HG02884 (cell line): Measurements from ENCODE around the gene MACROH2A1.

Source experiments
- ATAC-seq: cut with Tn5 transposase; IDR thresholded peaks from one replicate; pipeline ENCODE4 v1.9.1; 2021; ENCODE audit warnings: mild to moderate bottlenecking, moderate library complexity; ENCODE audit not compliant: unreplicated experiment

The MACROH2A1 gene

DNA sequence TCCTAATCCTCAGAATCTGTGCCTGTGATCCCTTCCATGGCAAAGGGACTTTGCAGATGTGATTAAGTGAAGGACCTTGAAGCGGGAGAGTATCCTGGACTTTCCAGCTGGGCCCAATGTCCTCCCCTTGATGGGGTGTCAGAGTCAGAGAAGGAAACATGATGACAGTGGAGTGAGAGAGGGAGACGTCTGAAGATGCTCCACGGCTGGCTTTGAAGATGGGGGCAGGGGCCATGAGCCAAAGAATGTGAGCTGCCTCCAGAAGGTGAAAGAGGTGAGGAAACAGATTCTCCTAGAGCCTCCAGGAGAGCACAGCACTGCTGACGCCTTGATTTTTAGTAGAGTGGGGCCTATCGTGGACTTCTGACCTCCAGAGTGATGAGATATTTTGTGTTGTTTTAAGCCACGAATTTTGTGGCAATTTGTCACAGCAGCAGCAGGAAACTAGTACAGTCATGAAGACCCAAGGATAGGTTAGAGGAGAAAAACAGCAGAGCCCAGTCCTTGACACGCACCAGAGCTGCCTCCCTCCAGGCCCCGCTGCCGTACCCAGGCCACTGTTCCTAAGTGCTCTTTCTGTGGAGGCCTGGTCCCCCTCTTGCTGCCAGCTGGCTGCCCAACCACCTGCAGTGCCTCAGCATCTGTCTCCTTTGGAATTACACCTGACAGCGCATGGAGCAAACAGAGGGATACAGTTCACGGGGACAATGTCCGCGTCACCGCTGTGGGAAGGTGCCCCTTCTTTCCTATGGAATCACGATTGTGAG lies 78.1 kb downstream of the MACROH2A1 start:
- ATAC-seq: no peak

DNA sequence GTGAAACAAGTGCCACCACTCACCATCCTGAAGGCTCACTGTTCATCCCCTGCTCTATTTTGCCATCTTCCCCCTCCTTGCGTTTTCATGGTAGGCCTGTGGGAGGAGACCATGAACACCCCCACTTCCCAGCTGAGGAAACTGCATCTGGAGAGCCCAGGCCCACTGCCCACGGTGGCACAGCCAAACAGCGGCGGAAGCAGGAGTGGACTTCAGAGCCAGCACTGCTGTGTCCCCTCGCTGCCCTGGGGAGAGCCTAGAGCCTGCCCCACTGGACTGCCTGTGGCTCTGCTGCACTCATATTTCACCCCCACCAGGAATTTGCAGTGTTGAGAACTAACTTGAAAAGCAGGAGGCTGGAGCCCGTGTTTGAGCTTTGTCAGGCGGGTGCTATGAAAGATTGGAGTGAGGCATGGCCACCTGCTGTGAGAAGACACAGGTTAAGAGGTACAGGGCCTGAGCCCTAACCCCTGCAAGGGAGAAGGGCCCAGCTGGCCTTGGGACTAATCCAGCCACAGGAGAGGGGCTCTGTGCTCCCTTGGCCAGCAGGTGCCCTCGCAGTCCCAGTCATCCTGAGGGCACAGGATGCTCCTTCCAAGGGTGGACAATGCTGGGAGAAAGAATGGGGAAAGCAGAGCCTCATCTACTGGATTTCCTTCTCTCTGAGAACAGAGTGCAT lies 79.0 kb downstream of the MACROH2A1 start:
- no peak for ATAC-seq

DNA sequence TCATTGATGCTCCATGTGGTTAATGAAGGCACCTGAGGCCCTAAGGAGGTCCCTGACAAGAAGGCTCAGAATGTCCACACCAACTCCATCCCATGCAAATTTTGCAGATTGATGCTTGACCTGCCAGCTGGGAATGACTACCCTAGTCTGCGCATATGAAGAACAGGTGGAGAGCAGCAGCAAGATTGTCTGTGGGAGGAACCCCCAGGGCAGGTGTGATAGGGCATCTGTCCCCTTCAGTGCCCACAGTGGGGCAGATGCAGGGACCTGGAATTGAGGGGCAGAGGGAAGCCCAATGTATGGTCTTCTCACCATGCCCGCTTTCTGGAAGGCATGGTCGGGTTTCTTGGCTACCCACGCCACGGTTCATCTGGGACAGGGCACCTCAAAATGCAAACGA lies 79.6 kb downstream of the MACROH2A1 start:
- ATAC-seq: no peak

GRCh38 chr5:135318924-135319323 lies 80.1 kb downstream of the MACROH2A1 start:
- no peak for ATAC-seq

DNA sequence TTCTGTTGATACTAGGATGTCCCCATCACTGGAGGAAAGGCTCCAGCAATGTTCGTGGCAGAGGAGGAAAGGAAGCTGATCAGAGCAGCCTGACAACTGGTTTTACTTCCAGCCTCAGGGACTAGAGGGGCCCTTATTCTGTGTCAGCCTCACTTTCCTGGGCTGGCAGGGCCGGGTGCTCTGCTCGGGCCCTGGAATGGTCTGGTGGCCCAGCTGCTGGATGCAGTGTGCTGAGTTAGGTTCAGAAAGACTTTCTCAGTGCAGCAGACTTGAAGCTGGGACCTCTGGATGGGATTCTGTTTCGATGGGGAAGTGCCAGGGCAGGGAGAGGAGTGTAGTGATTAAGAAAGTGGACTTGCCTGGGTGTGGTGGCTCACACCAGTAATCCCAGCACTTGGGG lies 81.0 kb downstream of the MACROH2A1 start:
- no peak for ATAC-seq

- ATAC-seq: no peak
These were observed 81.7 kb downstream of the MACROH2A1 start for GRCh38 chr5:135317286-135317685.

GRCh38 chr5:135315386-135315785 lies 83.6 kb downstream of the MACROH2A1 start:
- no peak for ATAC-seq

DNA sequence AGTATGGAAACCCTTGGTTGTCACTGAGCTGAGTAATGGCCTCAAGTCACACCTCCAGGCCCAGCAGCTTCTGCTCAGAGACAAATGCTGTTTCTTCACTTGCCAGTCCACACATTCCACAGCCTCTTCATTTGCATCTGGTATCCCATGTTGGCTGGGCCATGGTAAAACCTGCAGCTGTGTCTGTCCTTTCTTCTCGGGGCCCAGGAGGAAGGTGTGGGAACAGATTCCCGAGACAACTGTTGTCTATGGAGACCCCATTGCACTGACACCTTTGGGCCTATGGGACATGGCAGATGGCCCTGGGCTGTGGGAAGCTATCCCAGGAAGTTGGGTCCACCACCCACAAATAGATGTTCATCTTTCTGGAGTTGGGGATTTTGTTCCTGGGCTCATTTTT lies 85.1 kb downstream of the MACROH2A1 start:
- ATAC-seq: no peak

- no peak for ATAC-seq
These were observed 85.6 kb downstream of the MACROH2A1 start for GRCh38 chr5:135313405-135313804.

DNA sequence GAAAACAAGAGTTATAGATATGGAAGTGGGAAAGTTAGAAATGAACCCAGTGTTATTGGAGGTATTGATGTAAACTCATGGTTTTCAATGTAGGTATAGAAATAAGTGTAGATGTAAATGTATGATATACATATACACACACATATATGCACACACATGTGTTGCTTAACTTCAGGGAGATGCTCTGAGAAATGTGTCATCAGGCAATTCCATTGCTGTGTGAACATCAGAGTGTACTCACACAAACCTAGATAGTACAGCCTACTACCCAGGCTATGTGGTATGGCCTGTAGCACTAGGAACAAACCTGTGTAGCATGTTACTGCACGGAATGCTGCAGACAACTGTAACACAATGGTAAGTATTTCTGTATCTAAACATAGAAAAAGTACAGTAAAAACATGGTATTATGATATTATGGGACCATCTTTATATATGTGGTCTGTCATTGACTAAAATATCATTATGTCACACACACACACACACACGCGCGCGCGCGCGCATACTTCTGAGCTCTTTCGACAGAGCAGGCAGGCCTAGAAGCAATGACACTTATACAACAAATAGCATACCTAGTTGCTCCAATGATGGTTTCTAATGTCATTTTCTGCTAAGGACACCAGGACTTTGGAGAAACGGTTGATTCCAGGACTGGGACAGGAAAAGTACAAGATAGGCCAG lies 86.6 kb downstream of the MACROH2A1 start:
- ATAC-seq: no peak

GRCh38 chr5:135310328-135310989 lies 88.6 kb downstream of the MACROH2A1 start:
- no peak for ATAC-seq

- ATAC-seq: no peak
These were observed 89.4 kb downstream of the MACROH2A1 start for GRCh38 chr5:135309391-135310327.

DNA sequence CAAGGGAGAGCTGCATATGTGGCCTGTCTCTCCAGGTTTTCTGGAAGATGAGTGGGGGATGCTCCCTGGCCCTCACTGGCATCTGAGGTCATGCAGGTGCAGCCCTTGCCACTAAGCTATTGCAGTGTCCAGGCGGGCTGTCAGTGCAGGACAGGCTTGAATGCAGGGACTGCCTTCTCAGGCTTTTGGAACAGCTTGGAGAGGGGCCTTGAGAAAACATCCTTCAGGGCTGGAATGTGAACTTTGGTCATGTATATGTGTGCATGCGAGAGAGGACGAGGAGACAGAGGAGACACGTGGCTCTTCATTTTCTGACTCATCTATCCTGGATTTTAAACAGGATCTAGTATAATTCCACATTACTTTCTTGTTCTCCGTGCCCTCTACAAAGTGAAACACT lies 90.3 kb downstream of the MACROH2A1 start:
- no peak for ATAC-seq

GRCh38 chr5:135308245-135308644 lies 90.8 kb downstream of the MACROH2A1 start:
- no peak for ATAC-seq

DNA sequence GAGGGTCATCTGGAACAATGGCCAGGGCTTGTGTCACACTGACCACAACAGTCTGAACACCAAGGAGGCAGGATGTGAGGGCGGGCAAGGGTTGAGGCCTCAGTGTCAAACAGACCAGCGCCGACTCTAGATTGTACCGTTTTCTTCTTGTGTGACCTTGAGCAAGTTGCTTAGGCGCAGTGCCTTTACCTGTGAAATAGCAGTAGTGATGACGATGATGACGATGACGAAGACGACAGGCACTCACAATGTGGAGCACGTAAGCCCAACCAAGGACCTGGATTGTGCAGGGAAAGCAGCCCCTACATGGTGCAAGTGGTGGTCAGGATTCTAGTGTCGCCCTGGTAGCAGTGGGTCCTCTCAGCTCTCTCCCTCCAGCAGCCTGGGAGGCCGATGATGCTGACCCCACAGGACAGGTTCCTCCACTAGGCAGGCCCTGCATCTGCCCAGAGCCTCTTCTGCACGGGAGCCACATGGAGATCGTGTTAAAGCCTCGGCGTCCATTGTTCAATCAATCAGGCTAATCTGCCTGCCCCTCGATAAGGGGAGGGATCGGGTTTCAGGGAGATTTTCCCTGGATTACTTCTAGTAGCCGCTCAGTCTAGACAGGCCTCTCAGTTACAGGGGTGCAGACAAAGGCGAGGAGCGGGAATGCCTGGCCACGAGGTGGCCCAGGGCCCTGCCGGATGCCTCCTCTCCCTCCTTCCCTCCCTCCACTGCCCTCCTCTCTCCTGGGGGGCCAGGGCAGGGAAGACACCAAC lies 91.7 kb downstream of the MACROH2A1 start:
- ATAC-seq: no peak

DNA sequence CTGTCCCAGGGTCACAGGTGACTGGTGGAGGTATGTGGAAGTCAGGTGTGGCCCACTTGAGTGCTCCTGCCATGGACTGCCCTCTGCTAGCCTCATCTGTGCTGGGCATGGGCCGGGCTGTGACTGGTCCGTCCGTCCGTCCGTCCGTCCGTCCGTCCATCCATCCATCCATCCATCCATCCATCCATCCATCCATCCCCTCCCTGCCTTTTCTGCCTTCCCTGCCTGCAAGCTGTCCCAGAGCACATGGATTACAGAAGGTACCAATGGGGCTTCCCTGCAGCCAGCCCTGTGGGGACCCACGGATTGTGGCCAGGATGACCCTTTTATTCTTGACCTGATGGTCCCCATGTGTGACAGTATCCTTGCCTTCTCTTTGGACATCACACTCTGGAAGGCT lies 92.5 kb downstream of the MACROH2A1 start:
- ATAC-seq: no peak

- ATAC-seq: no peak
These were observed 94.4 kb downstream of the MACROH2A1 start for GRCh38 chr5:135304352-135305221.

DNA sequence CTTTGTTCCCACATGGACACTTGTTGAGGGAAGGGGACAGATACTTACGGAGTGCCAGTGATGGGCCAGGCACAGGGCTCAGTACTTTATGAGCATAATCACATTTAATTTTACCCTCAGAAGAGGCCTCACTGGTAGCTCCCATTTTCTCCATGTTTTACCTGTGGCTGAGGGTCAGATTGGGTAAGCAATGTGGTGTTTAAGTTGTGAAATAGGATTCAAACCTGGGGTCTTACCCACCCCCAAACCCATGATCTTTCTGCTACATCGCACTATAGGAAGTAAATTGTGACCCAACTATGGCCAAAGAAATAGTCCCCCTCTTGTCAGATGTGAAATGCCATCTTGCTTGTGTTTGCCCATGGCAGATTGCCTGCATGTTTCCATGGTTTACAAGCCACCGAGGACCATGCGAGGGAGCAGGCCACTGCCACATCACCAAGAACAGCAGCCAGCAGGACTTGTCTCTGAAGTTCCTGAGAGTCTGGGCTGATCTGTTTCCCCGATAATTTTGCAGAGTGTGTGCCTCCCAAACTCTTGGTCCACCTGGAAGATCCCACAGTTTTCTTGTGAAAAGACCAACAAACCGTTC lies 95.4 kb downstream of the MACROH2A1 start:
- no peak for ATAC-seq
